Measurements from ENCODE around the gene S100A14. TPM values are rescaled to one million over a fixed set of nuclear protein-coding genes. Genes with fewer than 3 reads are reported as not detected.

S100A14 gene
- total RNA-seq, 1 experiment from 2014 or later, result 252 TPM

- DNase-seq (ENCODE audit: low read depth, low spot score) (no peak), ATAC-seq (no peak)
- peaks cover 46% of the 10 kb centered on the region for H3K79me2 ChIP-seq (ENCODE audit: insufficient read depth, low read length)
- no peak overlapping the region for H2AFZ ChIP-seq (ENCODE audit: low read depth, low read length, poor library complexity, severe bottlenecking)
- TF ChIP-seq CTCF (IDR thresholded peaks at IDR 0.05 in 2 of 3, conservative IDR thresholded peaks at IDR 0.05 in 1 of 3; ENCODE audit: borderline replicate concordance in 1 of 3, insufficient read depth in 1 of 3, low read depth in 2 of 3, low read length in 2 of 3) (no peak), POLR2A (IDR thresholded peaks at IDR 0.05; ENCODE audit: borderline replicate concordance, extremely low read depth, insufficient read depth, insufficient read length) (no peak), RAD21 (IDR thresholded peaks at IDR 0.05; ENCODE audit: low read depth) (no peak), REST (IDR thresholded peaks at IDR 0.05; ENCODE audit: low read depth) (no peak), SIN3A (IDR thresholded peaks at IDR 0.05; ENCODE audit: low read depth) (no peak), JUND (IDR thresholded peaks at IDR 0.05) (no peak), CBX3 (IDR thresholded peaks at IDR 0.05; ENCODE audit: low read depth) (no peak), POLR2AphosphoS5 (IDR thresholded peaks at IDR 0.05; ENCODE audit: low read depth, low read length) (no peak)
- peak overlapping the region; percentile 50 to 57 for H3K4me3 ChIP-seq (replicated peaks in 1 of 2; ENCODE audit: low read depth in 1 of 2, low read length in 2 of 2)
- no peaks in the 10 kb centered on the region for H4K20me1 ChIP-seq (ENCODE audit: insufficient read depth)
- H3K36me3 ChIP-seq (ENCODE audit: control insufficient read depth in 1 of 2, insufficient read depth in 2 of 2, low read length in 2 of 2), result no peaks in the 10 kb centered on the region
- no peaks in the 10 kb centered on the region for H3K9me2 ChIP-seq (ENCODE audit: insufficient read depth)
- intact Hi-C loops (cut with micrococcal nuclease), result no loop called here
- no TSS peak for BruUV-seq (replicated peaks)
- ChIA-PET RAD21 (ENCODE audit: low non-redundant PET in 1 of 2, low total read pairs in 2 of 2, uncharacterized antibody in 2 of 2, unreplicated experiment in 2 of 2) (interaction anchor here in 1 of 2 experiments (1.0 kb wide), 1 partner anchor 12 kb away, joined by 3 read pairs; the partner anchor contains the start of gene S100A13), POLR2A (interaction anchor here (1.0 to 9.1 kb wide), 10 partner anchors 11 to 105 kb away, joined by 3 to 172 read pairs (median 6); partner anchors contain the start of genes CHTOP, S100A1, S100A13 and S100A4), CTCF (interaction anchor here (0.6 to 7.7 kb wide), 4 partner anchors 12 to 47 kb away, joined by 3 to 76 read pairs (median 20); partner anchors contain the start of genes S100A1 and S100A13)
- no peaks in the 10 kb centered on the region for H3K27me3 ChIP-seq (ENCODE audit: insufficient read depth, low read length)
- H3K9ac ChIP-seq (ENCODE audit: low read length), result peak overlapping the region; percentile 61
- H3K9me3 ChIP-seq (ENCODE audit: control insufficient read depth in 1 of 2, insufficient read depth in 1 of 2, low read depth in 1 of 2, low read length in 2 of 2), result no peaks in the 10 kb centered on the region
- peaks cover 50 to 72% of the 10 kb centered on the region in 2 experiments for H3K4me1 ChIP-seq (ENCODE audit: control insufficient read depth in 1 of 2, insufficient read depth in 2 of 2, low read length in 2 of 2)
- H3K4me2 ChIP-seq (ENCODE audit: low read length), result peak overlapping the region; percentile 73
- peak overlapping the region; percentile 79 for H3K27ac ChIP-seq (ENCODE audit: low read depth, low read length)
These were observed 719 bp downstream of the S100A14 start for GRCh38 chr1:153615406-153615805.

Measured in HCT116 (cell line).